IPS-15b (cell line): ENCODE data around the gene SCP2.
A peak's percentile ranks its signal among the peaks of the same experiment; 100 is the strongest.
"Not testable (repeated sequence)": the region's sequence is repeated elsewhere in the genome, so short reads cannot be mapped to it uniquely, and the experiment has no call there.

Experiments used
- H3K27me3 ChIP-seq: one replicate; pipeline ENCODE4 v1.6.1; 2013; ENCODE audit warnings: low read length; ENCODE audit not compliant: control insufficient read depth, insufficient read depth
- H3K36me3 ChIP-seq: one replicate; pipeline ENCODE4 v1.6.1; 2013; ENCODE audit warnings: low read length; ENCODE audit not compliant: control insufficient read depth, insufficient read depth
- H3K4me1 ChIP-seq: one replicate; pipeline ENCODE4 v1.6.1; 2013; ENCODE audit warnings: mild to moderate bottlenecking, low read length; ENCODE audit not compliant: control insufficient read depth, insufficient read depth
- H3K4me3 ChIP-seq: one replicate; pipeline ENCODE4 v1.5.1; 2013; ENCODE audit warnings: low read depth, low read length
- H3K9ac ChIP-seq: one replicate; pipeline ENCODE4 v1.6.1; 2013; ENCODE audit warnings: low read depth, mild to moderate bottlenecking, low read length
- H3K9me3 ChIP-seq: one replicate; pipeline ENCODE4 v1.6.1; 2013; ENCODE audit warnings: mild to moderate bottlenecking, low read length; ENCODE audit not compliant: control insufficient read depth, insufficient read depth

SCP2 gene

GRCh38 chr1:52992733-52993132 is 65.7 kb downstream of the SCP2 start:
- H3K4me1 ChIP-seq, H3K9me3 ChIP-seq, H3K4me3 ChIP-seq, H3K36me3 ChIP-seq, H3K27me3 ChIP-seq, H3K9ac ChIP-seq: not testable (repeated sequence)

- Histone ChIP-seq H3K9me3 (no peaks in the 10 kb centered on the region), H3K9ac (no peak overlapping the region), H3K4me1 (no peaks in the 10 kb centered on the region), H3K36me3 (no peaks in the 10 kb centered on the region), H3K27me3 (no peaks in the 10 kb centered on the region), H3K4me3 (no peak overlapping the region)
Measured at GRCh38 chr1:52994656-52995055, 67.6 kb downstream of the SCP2 start.

- no peaks in the 10 kb centered on the region for H3K4me1 ChIP-seq
- no peaks in the 10 kb centered on the region for H3K36me3 ChIP-seq
- no peaks in the 10 kb centered on the region for H3K9me3 ChIP-seq
- no peaks in the 10 kb centered on the region for H3K27me3 ChIP-seq
- no peak overlapping the region for H3K4me3 ChIP-seq
- H3K9ac ChIP-seq, result no peak overlapping the region
Measured at GRCh38 chr1:52996653-52997052, 69.6 kb downstream of the SCP2 start.

GRCh38 chr1:53001128-53001527 is 74.1 kb downstream of the SCP2 start:
- Histone ChIP-seq H3K4me1 (no peaks in the 10 kb centered on the region), H3K4me3 (no peak overlapping the region), H3K9me3 (no peaks in the 10 kb centered on the region), H3K27me3 (no peaks in the 10 kb centered on the region), H3K36me3 (no peaks in the 10 kb centered on the region), H3K9ac (no peak overlapping the region)

GRCh38 chr1:53006612-53007011 is 79.5 kb downstream of the SCP2 start:
- not testable (repeated sequence) for H3K9me3 ChIP-seq, H3K4me1 ChIP-seq, H3K4me3 ChIP-seq, H3K27me3 ChIP-seq, H3K9ac ChIP-seq, H3K36me3 ChIP-seq

GRCh38 chr1:53010247-53010646 is 83.2 kb downstream of the SCP2 start:
- not testable (repeated sequence) for H3K9ac ChIP-seq, H3K4me1 ChIP-seq, H3K4me3 ChIP-seq, H3K27me3 ChIP-seq, H3K36me3 ChIP-seq, H3K9me3 ChIP-seq

GRCh38 chr1:53011175-53011574 is 84.1 kb downstream of the SCP2 start:
- no peaks in the 10 kb centered on the region for H3K9me3 ChIP-seq
- no peaks in the 10 kb centered on the region for H3K36me3 ChIP-seq
- no peaks in the 10 kb centered on the region for H3K27me3 ChIP-seq
- H3K9ac ChIP-seq, result no peak overlapping the region
- no peak overlapping the region for H3K4me3 ChIP-seq
- H3K4me1 ChIP-seq, result no peaks in the 10 kb centered on the region

GRCh38 chr1:53014791-53015507 is 87.9 kb downstream of the SCP2 start:
- Histone ChIP-seq H3K9me3 (no peaks in the 10 kb centered on the region), H3K4me1 (no peaks in the 10 kb centered on the region), H3K9ac (peak overlapping the region; percentile 40), H3K36me3 (no peaks in the 10 kb centered on the region), H3K4me3 (peak overlapping the region; percentile 59), H3K27me3 (no peaks in the 10 kb centered on the region)

- H3K9ac ChIP-seq, result no peak overlapping the region
- no peaks in the 10 kb centered on the region for H3K27me3 ChIP-seq
- H3K4me3 ChIP-seq, result peak overlapping the region; percentile 59
- H3K4me1 ChIP-seq, result no peaks in the 10 kb centered on the region
- H3K36me3 ChIP-seq, result no peaks in the 10 kb centered on the region
- no peaks in the 10 kb centered on the region for H3K9me3 ChIP-seq
Measured at GRCh38 chr1:53015508-53015860, 88.4 kb downstream of the SCP2 start.

GRCh38 chr1:53016705-53017104 is 89.6 kb downstream of the SCP2 start:
- no peaks in the 10 kb centered on the region for H3K9me3 ChIP-seq
- no peaks in the 10 kb centered on the region for H3K27me3 ChIP-seq
- H3K36me3 ChIP-seq, result no peaks in the 10 kb centered on the region
- H3K4me1 ChIP-seq, result no peaks in the 10 kb centered on the region
- H3K9ac ChIP-seq, result no peak overlapping the region
- no peak overlapping the region for H3K4me3 ChIP-seq

- Histone ChIP-seq H3K27me3 (no peaks in the 10 kb centered on the region), H3K36me3 (no peaks in the 10 kb centered on the region), H3K4me1 (no peaks in the 10 kb centered on the region), H3K9ac (no peak overlapping the region), H3K4me3 (no peak overlapping the region), H3K9me3 (no peaks in the 10 kb centered on the region)
Measured at GRCh38 chr1:53020588-53020987, 93.5 kb downstream of the SCP2 start.

- no peak overlapping the region for H3K9ac ChIP-seq
- no peaks in the 10 kb centered on the region for H3K4me1 ChIP-seq
- no peaks in the 10 kb centered on the region for H3K27me3 ChIP-seq
- no peaks in the 10 kb centered on the region for H3K36me3 ChIP-seq
- no peak overlapping the region for H3K4me3 ChIP-seq
- H3K9me3 ChIP-seq, result no peaks in the 10 kb centered on the region
Measured at GRCh38 chr1:53022179-53022578, 95.1 kb downstream of the SCP2 start.
